GM12864 (cell line): Measurements from ENCODE around the gene ISY1.
"Not testable (repeated sequence)": the region's sequence is repeated elsewhere in the genome, so short reads cannot be mapped to it uniquely, and the experiment has no call there.

Experiments used
- DNase-seq: peaks from one replicate; pipeline ENCODE4 v3.0.0-alpha.2; 2011; ENCODE audit warnings: low read depth
- H3K4me3 ChIP-seq: 2 replicates; pipeline ENCODE4 v1.5.1; 2011; ENCODE audit warnings: mild to moderate bottlenecking, low read depth, low read length, control low read depth
- CTCF ChIP-seq: IDR thresholded peaks from 2 replicates; pipeline ENCODE4 v1.5.1; 2011; ENCODE audit warnings: low read depth, mild to moderate bottlenecking, moderate library complexity, low read length, control low read depth, inconsistent platforms; ENCODE audit errors: missing control alignments

Gene ISY1

GRCh38 chr3:129139911-129140310 lies 21.0 kb downstream of the ISY1 start:
- no peak for DNase-seq
- TF ChIP-seq CTCF: no peak
- no peak overlapping the region for H3K4me3 ChIP-seq

- DNase-seq, H3K4me3 ChIP-seq: not testable (repeated sequence)
Measured at GRCh38 chr3:129136275-129136674, 24.6 kb downstream of the ISY1 start.

GRCh38 chr3:129132097-129132866 lies 28.6 kb downstream of the ISY1 start:
- DNase-seq: no peak
- no peak overlapping the region for H3K4me3 ChIP-seq
- TF ChIP-seq CTCF: no peak

GRCh38 chr3:129131465-129132088 lies 29.3 kb downstream of the ISY1 start:
- H3K4me3 ChIP-seq: no peak overlapping the region
- no peak for DNase-seq
- no peak for TF ChIP-seq CTCF

GRCh38 chr3:129130291-129130813 lies 30.5 kb downstream of the ISY1 start:
- no peak overlapping the region for H3K4me3 ChIP-seq
- TF ChIP-seq CTCF: no peak
- no peak for DNase-seq

- no peak for DNase-seq
- H3K4me3 ChIP-seq: no peak overlapping the region
- no peak for TF ChIP-seq CTCF
Measured at GRCh38 chr3:129128357-129129155, 32.3 kb downstream of the ISY1 start.

- DNase-seq: no peak
- TF ChIP-seq CTCF: no peak
- no peak overlapping the region for H3K4me3 ChIP-seq
Measured at GRCh38 chr3:129126726-129127280, 34.1 kb downstream of the ISY1 start.
